GM19240 (cell line): ENCODE data around the gene ACOT6.
"Not testable (repeated sequence)": the region's sequence is repeated elsewhere in the genome, so short reads cannot be mapped to it uniquely, and the experiment has no call there.

Experiments used
- DNase-seq: peaks from one replicate; pipeline ENCODE4 v3.0.0; 2011; ENCODE audit warnings: low spot score; ENCODE audit not compliant: insufficient read length

ACOT6 gene

DNA sequence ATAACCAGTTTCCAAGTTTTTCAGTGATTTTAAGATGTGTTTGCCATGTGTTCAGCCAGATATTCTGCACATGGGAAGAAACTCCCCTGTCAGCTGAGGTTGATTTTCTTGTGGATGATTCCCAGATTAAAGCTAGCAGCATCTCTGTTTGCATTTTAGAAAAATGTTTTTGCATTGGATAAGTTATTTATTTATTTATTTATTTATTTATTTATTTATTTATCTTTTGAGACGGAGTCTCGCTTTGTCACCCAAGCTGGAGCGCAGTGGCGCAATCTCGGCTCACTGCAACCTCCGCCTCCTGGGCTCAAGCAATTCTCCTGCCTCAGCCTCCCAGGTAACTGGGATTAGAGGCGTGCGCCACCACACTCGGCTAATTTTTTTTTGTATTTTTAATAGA, 17.8 kb upstream of the ACOT6 start:
- DNase-seq: no peak

DNA sequence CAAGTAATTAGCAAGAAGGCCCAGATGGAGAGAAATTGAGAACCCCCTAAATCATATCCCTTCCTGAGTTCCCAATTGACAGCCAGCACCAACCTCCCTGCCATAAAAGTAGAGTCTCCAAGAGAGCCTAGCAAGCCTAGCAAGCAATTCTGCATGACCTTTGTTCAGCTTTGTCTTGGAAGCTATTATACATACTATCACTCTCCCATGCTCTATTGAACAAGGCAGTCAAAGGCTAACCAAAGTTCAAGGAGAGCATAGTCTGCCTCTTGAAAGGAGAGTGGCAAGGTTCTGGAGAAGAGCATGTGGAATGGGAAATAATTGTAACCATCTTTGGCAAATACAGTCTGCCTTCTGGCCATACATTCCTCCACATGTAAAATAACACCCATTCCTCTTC, 12.8 kb upstream of the ACOT6 start:
- no peak for DNase-seq

DNA sequence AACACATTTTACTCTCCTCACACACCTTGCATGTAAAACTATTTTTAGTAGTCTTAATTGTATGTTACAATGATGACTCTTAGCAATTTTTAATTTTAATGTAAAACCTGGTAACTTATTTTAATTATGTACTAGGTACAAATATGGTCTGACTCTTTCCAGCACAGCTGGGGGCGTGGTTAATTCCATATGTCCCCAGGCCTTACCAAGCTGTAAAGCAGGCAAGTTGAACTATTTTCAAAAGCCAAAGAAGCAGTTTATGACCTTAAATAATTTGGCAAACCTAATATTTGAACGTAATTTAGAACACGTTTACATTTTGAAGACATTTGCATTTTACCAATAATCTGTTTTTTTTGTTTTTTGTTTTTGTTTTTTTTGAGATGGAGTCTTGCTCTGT, 9.3 kb upstream of the ACOT6 start:
- no peak for DNase-seq

DNA sequence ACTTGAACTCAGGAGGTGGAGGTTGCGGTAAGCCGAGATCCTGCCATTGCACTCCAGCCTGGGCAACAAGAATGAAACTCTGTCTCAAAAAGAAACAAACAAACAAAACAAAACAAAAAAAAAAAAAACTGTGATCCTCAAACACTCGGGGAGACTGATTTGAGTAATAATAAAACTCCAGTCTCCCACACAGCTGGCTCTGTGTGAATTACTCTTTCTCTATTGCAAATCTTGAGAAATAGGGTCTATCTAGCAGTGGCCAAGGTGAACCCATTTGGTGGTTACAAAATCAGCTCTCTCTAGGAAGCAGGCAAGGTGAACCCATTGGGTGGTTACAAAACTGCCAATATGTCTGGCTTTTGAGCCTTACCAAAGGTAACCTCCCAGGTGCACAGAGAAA, 6.0 kb upstream of the ACOT6 start:
- no peak for DNase-seq

DNA sequence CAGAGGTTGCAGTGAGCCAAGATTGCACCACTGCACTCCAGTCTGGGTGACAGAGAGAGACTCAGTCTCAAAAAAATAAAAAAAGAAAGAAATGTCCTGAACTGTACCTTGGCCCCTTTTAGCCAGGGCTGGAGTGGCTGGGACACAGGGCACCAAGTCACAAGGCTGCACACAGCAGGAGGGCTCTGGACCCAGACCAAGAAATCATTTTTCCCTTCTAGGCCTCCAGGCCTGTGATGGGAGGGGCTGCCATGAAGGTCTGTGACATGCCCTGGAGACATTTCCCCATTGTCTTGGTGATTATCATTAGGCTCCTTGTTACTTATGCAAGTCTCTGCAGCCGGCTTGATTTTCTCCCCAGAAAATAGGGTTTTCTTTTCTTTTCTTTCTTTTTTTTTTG, 5.1 kb upstream of the ACOT6 start:
- no peak for DNase-seq

DNA sequence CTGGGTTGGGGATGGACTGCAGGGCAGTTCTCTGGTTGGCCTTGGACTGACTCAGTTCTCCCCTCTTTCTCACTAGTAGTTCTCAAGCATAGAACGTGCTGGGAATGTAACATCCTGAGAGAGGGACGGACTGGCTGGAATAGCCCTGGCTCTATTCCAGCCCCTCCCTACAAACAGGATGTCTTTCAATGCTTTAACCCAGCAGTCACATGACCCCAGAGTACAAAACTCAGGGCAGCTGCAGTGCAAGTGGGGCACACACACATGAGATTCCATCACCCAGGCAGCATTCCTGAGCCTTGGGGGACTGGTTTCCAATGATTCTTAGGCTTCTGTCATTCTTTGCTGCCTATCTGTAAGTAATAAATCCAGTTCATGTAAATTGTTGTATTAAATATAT, 1.6 kb upstream of the ACOT6 start:
- DNase-seq: no peak

DNA sequence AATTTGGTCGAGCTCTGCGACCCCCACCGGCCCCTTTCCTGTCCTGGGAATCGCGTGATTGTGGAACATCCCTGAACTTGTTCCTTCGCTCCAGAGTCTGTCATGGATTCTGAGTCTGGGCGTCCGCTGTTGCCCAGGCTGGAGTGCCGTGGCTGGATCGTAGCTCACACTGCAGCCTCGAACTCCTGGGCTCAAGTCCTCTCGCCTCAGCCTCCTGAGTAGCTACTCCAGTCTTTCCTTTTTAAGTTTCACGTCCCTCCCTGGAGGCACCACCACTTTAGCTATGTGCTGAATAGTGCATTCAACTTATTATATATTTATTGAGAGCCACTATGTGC, 698 bp downstream of the ACOT6 start:
- DNase-seq: no peak

DNA sequence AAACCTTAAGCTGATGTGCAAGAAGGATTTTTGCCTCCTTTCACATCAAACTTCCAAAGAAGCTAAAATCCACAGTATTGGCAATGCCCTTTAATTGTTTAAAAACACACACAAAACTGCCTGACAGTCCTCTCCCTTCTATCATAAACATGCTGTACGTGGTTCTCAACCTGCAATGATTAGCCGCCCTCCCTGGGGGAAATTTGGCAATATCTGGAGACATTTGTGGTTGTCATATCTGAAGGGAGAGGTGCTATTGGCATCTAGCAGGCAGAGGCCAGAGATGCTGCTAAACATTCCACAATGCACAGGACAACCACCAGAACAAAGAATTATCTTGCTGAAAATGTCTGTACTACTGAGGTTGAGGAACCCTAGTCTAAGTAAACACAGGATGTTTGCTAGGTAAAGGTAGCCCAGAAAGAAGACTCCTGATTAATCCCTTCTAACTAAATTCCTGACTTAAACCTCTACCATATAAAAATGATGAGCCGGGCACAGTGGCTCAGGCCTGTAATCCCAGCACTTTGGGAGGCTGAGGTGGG, 1.2 kb downstream of the ACOT6 start:
- DNase-seq: no peak

DNA sequence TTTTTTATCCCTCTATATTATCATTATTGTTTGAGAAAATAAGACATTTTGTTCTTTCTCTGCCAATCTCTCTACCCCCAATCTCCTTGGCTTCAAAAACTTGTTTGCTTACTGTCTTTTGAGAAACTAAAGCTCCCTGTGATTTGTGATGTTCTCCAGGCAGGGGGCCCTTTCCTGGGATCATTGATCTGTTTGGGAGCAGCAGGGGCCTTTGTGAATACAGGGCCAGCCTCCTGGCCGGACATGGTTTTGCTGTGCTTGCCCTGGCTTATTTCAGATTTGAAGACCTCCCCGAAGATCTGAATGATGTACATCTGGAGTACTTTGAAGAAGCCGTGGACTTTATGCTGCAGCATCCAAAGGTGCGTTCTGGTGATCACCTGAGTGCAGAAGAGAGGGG, 4.5 kb downstream of the ACOT6 start:
- no peak for DNase-seq

DNA sequence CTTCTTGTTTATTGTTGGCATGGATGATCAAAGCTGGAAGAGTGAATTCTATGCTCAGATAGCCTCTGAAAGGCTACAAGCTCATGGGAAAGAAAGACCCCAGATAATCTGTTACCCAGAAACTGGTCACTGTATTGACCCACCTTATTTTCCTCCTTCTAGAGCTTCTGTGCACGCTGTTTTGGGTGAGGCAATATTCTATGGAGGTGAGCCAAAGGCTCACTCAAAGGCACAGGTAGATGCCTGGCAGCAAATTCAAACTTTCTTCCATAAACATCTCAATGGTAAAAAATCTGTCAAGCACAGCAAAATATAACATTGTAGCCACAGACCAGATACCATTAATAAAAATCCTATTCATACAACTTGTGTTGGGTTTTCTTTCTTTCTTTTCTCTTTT, 7.2 kb downstream of the ACOT6 start:
- DNase-seq: no peak

DNA sequence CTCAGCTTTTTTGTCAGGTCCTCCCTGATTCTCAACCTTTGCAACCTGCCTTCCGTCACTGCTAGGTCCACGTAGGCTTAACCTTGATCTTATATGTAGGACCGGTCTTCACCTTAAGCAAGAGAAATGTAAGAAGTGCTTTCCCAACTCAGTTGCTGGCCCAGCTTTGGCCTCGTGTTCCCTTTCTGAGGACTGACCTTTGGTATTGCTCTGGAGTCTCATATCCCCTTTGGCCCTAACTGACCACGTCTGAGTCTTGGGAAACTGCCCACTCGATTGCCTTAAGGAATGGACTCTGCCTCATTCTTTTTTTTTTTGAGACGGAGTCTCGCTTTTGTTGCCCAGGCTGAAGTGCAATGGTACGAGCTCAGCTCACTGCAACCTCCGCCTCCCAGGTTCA, 8.0 kb downstream of the ACOT6 start:
- no peak for DNase-seq

DNA sequence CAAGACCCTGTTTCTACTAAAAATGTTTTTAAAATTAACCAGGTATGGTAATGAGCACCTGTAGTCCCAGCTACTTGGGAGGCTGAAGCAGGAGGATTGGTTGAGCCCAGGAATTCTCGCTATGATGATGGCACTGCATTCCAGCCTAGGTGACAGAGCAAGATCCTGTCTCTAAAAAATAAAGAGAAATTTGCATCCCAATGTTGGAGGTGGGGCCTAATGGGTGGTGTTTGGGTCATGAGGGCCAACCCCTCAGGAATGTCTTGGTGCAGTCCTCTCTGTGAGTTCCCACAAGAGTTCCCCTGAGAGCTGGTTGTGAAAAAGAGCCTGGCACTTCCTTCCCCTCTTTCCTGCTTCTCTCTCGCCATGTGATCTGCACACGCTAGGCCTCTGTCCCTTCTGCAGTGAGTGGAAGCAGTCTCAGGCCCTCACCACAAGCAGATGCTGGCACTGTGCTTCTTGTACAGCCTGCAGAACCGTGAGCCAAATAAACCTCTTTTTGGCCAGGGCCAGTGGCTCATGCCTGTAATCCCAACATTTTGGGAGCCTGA, 11.3 kb downstream of the ACOT6 start:
- no peak for DNase-seq

DNA sequence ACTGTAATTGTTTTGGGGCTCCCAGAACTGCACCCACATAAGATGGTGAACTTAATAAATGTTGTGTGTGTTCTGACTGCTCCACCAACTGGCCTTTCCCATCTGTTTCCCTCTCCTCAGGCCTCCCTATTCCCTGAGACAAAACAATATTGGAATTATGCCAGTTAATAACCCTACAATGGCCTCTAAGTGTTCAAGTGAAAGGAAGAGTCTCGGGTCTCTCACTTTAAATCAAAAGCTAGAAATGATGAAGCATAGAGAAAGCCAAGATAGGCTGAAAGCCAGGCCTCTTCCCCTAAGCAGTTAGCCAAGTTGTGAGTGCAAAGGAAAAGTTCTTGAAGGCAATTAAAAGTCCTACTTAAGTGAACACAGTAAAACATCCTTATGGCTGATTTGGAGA, 13.4 kb downstream of the ACOT6 start:
- no peak for DNase-seq

DNA sequence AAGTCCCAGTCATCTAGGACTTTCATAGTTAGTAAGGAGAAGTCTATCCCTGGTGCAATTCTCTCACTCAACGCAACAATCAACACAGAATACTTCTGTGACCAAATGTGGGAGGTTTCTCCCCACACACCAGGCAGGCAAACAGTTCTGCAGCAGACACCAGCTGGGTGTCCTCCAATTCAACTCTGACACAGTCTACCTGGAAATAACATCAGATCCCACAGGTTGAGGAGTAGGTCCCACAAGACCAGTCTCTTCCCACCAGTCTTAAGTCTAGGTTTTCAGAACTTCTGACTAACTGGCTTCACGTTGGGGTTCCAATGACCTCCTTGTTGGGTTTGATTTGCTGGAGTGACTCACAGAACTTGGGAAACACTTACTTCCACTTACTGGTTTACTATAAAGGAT, 14.8 kb downstream of the ACOT6 start:
- no peak for DNase-seq

DNA sequence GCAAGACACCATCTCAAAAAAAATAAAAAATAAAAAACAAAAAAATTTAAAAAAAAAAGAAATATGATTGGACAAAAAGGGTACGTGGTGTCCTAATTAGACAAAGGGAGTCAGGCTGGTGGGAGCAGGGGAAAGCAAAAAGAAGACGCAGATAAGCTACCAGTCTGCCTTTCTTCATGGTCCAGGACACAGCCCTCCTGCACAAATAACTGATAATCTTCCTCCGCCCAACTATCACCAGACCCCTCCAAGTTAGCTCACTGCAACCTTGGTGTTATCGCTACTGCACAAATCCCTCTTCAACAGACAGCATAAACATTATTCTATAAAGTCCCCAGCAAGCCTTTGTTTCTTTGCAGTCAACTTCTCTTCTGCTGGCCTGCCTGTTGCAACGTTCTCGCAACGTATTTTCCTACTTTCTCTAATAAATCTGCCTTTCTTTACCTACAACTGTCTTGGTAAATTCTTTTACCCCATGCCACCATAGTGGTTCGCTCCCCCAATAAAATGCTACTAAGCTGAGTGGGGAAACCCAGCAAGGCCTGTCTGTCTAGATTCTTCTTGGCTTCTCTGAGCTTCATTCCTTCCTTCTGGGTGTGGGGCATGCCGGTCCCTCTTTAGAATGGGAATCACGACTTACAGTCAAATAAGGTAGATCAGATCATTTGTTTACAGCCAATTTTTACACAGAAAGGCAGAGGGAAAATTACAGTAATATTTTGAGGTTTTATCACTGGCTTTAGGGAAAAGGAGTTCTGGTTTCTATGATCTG, 17.9 kb downstream of the ACOT6 start:
- no peak for DNase-seq

DNA sequence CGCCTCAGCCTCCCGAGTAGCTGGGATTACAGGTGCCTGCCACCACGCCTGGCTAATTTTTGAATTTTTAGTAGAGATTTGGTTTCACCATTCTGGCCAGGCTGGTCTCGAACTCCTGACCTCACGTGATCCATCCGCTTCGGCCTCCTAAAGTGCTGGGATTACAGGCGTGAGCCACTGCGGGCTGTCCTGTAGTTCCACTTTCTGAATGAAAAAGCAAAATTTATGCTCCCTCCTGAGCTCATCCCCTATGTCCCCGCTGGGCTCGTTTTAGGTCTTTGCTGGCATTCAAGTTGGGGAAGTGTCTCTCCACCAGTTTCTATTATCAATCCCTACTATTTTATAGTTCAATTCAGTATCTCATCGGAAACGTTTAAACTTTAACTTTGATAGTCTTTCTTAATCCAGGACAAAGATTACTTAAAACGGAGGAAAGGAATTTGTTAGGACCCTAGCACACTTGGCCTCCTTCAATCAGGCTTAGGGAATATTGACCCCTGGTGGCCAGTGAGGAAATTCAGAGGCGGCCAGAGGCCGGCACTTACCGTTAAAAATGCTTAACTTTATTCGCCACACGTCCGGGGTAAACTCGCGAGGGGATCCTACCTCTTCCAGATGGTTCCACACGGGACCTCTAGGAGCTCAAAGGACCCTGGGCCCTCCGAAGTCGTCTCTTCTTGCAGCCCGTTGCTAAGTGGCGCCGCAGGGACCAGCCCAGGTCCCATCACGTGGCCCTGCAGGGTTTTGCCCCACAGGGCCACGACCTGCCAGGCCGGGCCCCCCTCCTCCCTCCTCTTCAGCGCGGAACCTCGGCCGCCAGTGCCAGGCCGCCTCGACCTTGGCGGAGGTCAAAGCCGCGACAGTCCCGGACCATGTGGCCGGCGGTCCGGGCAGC, 21.0 kb downstream of the ACOT6 start:
- DNase-seq: no peak

DNA sequence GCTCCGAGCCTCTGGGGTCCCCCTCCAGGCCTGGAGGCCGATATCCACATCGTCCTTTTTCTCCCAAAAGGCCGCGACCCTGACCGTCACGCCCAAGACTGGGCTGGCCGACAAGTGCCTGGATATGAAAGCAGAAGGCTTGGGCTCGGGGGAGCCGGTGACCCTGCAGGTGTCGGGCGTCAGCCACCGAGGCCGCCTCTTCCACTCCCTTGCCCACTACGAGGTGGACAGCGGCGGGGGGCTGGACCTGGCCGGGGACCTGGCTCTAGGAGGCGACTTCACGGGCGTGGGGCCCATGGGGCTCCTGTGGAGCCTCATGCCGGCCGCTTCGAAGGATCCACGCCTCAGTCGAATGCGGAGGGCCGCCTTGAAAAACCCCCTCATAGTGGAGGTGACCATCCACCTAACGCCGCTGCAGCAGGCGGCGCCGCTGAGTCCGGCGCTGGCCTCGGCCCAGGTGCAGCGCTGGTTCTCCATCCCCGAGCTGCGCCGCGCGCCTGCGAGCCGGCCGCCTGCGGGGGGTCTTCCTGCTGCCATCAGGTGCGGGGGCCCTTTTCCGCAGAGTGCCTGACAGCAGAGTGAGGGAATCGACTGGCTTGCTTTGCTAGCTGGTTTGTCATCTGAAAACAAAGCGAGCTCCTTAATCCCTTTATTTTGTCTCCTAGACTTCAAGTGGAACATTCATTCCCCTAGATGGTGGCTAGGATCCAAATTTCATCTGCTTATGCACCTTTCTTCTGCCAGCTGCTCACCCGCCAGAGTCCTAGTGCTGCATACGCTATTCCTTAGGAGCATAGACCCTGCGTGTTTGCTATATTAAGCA, 21.9 kb downstream of the ACOT6 start:
- DNase-seq: no peak

DNA sequence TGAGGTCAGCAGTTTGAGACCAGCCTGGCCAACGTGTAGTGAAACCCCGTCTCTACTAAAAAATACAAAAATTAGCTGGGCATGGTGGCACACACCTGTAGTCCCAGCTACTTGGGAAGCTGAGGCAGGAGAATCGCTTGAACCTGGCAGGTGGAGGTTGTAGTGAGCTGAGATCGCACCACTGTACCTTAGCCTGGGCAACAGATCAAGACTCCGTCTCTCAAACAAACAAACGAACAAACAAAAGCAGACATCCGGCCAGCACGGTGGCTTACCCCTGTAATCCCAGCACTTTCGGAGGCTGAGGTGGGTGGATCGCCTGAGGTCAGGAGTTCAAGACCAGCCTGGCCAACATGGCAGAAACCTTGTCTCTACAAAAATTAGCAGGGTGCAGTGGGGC, 24.0 kb downstream of the ACOT6 start:
- not testable (repeated sequence) for DNase-seq

DNA sequence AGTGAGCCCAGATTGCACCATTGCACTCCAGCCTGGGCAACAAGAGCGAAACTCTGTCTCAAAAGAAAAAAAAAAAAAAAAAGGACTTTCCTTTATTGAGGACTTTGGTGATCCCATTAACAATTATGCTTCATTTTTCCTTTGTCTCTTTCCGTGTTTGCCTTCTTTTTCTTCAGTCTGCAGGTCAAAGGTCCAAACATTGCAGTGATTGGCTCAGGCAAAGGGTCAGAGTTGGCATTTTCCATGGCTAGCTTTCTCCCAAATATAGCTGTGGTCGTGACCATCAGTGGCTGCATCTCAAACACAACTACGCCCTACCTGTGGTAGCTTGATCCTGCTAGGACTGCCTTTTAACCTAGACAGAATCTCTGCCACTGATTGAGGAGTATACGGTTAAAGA, 25.5 kb downstream of the ACOT6 start:
- DNase-seq: no peak

DNA sequence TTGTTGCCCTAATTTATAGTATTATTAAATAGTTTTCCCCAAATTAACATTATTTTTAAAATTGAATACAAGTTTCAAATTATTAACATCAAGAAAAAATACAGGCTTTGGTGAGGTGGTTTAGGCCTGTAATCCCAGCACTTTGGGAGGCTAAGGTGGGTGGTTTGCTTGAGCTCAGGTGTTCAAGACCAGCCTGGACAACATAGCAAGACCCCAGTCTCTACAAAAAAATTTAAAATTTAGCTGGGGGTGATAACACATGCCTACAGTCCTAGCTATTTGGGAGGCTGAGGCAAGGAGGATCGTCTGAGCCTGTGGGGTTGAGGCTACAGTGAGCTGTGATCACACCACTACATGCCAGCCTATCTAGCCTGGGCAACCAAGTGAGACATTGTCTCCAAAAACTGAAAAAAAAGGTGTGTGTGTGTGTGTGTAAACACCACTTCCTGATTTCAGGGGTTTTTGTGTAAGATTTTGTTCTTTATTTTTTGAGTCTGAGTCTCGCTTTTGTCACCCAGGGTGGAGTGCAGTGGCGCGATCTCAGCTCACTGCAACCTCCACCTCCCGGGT, 28.6 kb downstream of the ACOT6 start:
- DNase-seq: no peak
